ENCODE data around the gene FGF19.

FGF19 gene

DNA sequence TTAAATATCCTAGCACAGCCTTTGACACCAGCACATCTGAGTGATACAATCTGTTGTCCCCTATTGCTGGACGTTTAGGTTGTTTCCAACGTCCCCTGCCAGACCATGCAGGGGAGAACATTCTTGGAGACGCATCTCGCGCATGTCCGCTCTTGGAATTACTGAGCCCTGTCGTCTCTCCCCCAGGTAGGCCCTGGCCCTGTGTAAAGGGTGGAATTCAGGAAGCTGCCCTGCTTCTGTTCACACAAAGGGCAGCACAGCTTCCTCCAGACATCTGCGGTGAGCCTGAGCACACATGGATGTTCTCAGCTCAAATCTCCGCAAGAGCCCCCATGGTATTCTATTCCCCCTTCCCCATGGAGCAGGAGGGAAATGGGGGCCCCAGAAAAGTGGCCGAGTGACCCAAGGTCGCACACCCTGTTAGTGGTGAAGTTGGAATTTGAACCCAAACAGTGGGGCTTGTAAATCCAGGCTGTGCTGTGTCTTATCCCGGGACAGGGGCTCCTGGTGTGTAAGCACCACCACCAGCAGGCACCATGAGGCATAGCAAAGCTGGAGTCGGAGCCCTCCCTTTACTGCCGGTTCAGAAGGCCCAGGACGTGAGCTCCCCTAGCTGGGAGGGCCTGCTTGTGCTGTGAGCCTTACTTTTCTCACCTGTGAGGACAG is 5.0 kb upstream of the FGF19 start:
- H3K9me3 ChIP-seq (ENCODE audit: control extremely low read depth in 1 of 5, control insufficient read depth in 4 of 5, insufficient read depth in 2 of 5, low read depth in 1 of 5, low read length in 4 of 5): no peaks in the 10 kb centered on the region
- ChIA-PET CTCF (interaction anchor here (1.4 kb wide), 1 partner anchor 9 kb away, joined by 4 read pairs; no protein-coding TSS in a partner anchor), POLR2A (no interaction called here)
- no peak overlapping the region for H3K4me3 ChIP-seq (ENCODE audit: control insufficient read depth in 1 of 7, extremely low read depth in 1 of 7, insufficient read depth in 4 of 7, low read depth in 2 of 7, low read length in 6 of 7)
- peaks cover 0 to 55% (median 33%) of the 10 kb centered on the region in 5 experiments for H3K27me3 ChIP-seq (replicated peaks in 2 of 5; ENCODE audit: control insufficient read depth in 4 of 5, insufficient read depth in 5 of 5, low read length in 4 of 5)
- peaks cover 0 to 24% (median 19%) of the 10 kb centered on the region in 4 experiments for H3K4me1 ChIP-seq (ENCODE audit: control extremely low read depth in 1 of 4, control insufficient read depth in 4 of 4, insufficient read depth in 4 of 4, low read length in 3 of 4)
- H3K27ac ChIP-seq (ENCODE audit: insufficient read depth in 1 of 2, low read depth in 1 of 2, low read length in 2 of 2, poor library complexity in 1 of 2, severe bottlenecking in 2 of 2): no peak overlapping the region
- DNase-seq: no peak
- 74% methylated on average over 15 of the region's 15 CpGs for WGBS (ENCODE audit: insufficient coverage)
- no peaks in the 10 kb centered on the region for H3K36me3 ChIP-seq (ENCODE audit: control insufficient read depth in 4 of 4, insufficient read depth in 4 of 4, low read length in 3 of 4)

DNA sequence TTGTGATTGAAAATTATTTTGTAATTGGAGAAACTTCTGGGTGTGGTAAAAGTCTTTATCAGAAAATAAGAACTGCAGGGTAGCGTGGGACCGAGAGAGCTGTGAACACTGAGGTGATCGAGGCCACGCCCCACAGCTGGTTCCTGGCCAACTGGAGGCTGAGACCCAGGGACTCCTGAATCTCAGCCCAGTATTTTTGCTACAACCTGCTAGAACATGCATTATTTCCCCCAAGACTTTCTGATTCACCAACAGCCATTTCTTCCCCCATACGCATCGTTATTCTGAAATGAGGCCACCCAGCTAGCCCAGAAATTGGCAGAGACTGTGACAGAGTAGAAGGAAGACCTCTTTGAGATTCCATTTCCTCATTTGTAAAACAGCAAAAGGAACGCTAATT is 3.4 kb upstream of the FGF19 start:
- H3K4me3 ChIP-seq (ENCODE audit: control insufficient read depth in 1 of 7, extremely low read depth in 1 of 7, insufficient read depth in 4 of 7, low read depth in 2 of 7, low read length in 6 of 7): no peak overlapping the region
- no peaks in the 10 kb centered on the region for H3K9me3 ChIP-seq (ENCODE audit: control extremely low read depth in 1 of 5, control insufficient read depth in 4 of 5, insufficient read depth in 2 of 5, low read depth in 1 of 5, low read length in 4 of 5)
- peaks cover 0 to 27% (median 15%) of the 10 kb centered on the region in 4 experiments for H3K4me1 ChIP-seq (ENCODE audit: control extremely low read depth in 1 of 4, control insufficient read depth in 4 of 4, insufficient read depth in 4 of 4, low read length in 3 of 4)
- H3K27me3 ChIP-seq (replicated peaks in 2 of 5; ENCODE audit: control insufficient read depth in 4 of 5, insufficient read depth in 5 of 5, low read length in 4 of 5): peaks cover 0 to 72% (median 44%) of the 10 kb centered on the region in 5 experiments
- no peaks in the 10 kb centered on the region for H3K36me3 ChIP-seq (ENCODE audit: control insufficient read depth in 4 of 4, insufficient read depth in 4 of 4, low read length in 3 of 4)
- DNase-seq: peak in 1 of 3 donors; percentile 11
- ChIA-PET CTCF (interaction anchor here (1.0 to 2.5 kb wide), 3 partner anchors 8 to 21 kb away, joined by 3 to 7 read pairs (median 6); no protein-coding TSS in a partner anchor), POLR2A (no interaction called here)
- whole genome bisulfite sequencing (ENCODE audit: insufficient coverage): 26% methylated on average over 6 of the region's 7 CpGs
- no peak overlapping the region for H3K27ac ChIP-seq (ENCODE audit: insufficient read depth in 1 of 2, low read depth in 1 of 2, low read length in 2 of 2, poor library complexity in 1 of 2, severe bottlenecking in 2 of 2)

DNA sequence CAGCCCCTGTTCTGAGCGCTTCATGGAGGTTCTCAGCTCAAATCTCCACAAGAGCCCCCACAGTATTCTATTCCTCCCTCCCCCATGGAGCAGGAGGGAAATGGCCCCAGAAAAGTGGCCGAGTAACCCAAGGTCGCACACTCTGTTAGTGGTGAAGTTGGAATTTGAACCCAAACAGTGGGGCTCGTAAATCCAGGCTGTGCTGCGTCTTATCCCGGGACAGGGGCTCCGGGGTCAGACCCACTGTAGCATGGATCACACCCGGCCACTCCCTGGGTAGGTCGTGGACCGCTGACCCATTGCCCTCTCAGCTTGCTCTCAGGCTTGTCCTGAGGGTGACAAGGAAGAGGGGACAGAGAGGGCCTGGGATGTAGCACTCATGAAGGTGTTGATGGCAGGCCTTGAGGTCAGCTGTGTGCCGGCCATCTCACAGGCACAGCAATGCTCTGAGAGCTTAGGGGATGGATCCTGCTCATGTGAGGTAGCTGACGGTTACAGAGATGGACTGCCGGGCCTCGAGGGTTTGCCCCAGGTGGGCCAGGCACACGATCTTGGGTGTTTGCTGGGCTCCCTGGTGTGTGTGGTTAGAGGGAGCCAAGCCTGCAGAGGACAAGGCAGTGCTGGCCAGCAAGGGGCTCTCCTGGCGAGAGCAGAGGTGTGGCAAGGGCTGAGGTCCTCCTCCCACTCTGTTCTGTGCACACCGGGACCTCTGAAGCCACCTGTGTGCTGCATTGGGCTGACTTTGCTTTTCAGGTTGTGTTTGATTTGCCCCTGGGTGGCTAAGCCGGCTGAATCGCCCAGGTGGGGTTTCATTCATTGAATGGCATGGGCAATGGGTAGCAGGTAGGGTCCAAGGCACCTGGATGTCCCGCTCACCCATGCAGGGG is 2.3 kb upstream of the FGF19 start:
- Histone ChIP-seq H3K27me3 (replicated peaks in 2 of 5; ENCODE audit: control insufficient read depth in 4 of 5, insufficient read depth in 5 of 5, low read length in 4 of 5) (peaks cover 0 to 83% (median 48%) of the 10 kb centered on the region in 5 experiments), H3K27ac (ENCODE audit: insufficient read depth in 1 of 2, low read depth in 1 of 2, low read length in 2 of 2, poor library complexity in 1 of 2, severe bottlenecking in 2 of 2) (no peak overlapping the region), H3K36me3 (ENCODE audit: control insufficient read depth in 4 of 4, insufficient read depth in 4 of 4, low read length in 3 of 4) (no peaks in the 10 kb centered on the region), H3K4me3 (ENCODE audit: control insufficient read depth in 1 of 7, extremely low read depth in 1 of 7, insufficient read depth in 4 of 7, low read depth in 2 of 7, low read length in 6 of 7) (no peak overlapping the region), H3K9me3 (ENCODE audit: control extremely low read depth in 1 of 5, control insufficient read depth in 4 of 5, insufficient read depth in 2 of 5, low read depth in 1 of 5, low read length in 4 of 5) (no peaks in the 10 kb centered on the region), H3K4me1 (ENCODE audit: control extremely low read depth in 1 of 4, control insufficient read depth in 4 of 4, insufficient read depth in 4 of 4, low read length in 3 of 4) (peaks cover 0 to 21% (median 10%) of the 10 kb centered on the region in 4 experiments)
- WGBS (ENCODE audit: insufficient coverage): 25% methylated on average over 14 of the region's 20 CpGs
- ChIA-PET POLR2A (no interaction called here), CTCF (interaction anchor here (1.0 to 2.5 kb wide), 4 partner anchors 9 to 95 kb away, joined by 3 to 7 read pairs (median 5); no protein-coding TSS in a partner anchor)
- DNase-seq: no peak

DNA sequence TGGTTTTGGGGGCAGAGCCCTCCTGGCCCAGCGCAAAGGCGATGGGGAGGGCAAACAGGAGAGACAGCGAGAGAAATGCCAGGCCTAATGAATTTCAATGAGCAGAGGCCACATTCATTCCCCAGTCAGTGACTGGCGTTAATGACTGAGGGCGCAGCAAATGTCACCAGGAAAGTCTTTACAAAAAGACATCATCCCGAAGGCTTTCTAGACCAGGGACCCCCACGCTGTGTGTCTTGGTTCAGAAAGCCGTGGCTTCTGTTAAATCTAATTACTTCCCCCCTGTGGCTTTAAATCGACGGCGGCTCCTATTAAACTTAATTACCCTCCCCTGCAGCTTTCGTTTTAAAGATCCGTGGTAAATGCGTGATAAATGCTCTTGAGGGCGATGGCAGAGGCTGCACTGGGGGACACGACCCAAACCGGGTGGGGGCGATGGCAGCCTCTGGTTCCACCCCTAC is 1.6 kb upstream of the FGF19 start:
- Histone ChIP-seq H3K4me3 (ENCODE audit: control insufficient read depth in 1 of 7, extremely low read depth in 1 of 7, insufficient read depth in 4 of 7, low read depth in 2 of 7, low read length in 6 of 7) (peak overlapping the region in 2 of 7 experiments; percentile 19 to 28), H3K36me3 (ENCODE audit: control insufficient read depth in 4 of 4, insufficient read depth in 4 of 4, low read length in 3 of 4) (no peaks in the 10 kb centered on the region), H3K27ac (ENCODE audit: insufficient read depth in 1 of 2, low read depth in 1 of 2, low read length in 2 of 2, poor library complexity in 1 of 2, severe bottlenecking in 2 of 2) (no peak overlapping the region), H3K27me3 (replicated peaks in 2 of 5; ENCODE audit: control insufficient read depth in 4 of 5, insufficient read depth in 5 of 5, low read length in 4 of 5) (peaks cover under 1 to 90% (median 53%) of the 10 kb centered on the region in 5 experiments), H3K9me3 (ENCODE audit: control extremely low read depth in 1 of 5, control insufficient read depth in 4 of 5, insufficient read depth in 2 of 5, low read depth in 1 of 5, low read length in 4 of 5) (no peaks in the 10 kb centered on the region), H3K4me1 (ENCODE audit: control extremely low read depth in 1 of 4, control insufficient read depth in 4 of 4, insufficient read depth in 4 of 4, low read length in 3 of 4) (peaks cover 0 to 21% (median 10%) of the 10 kb centered on the region in 4 experiments)
- POLR2A ChIA-PET: no interaction called here
- CTCF ChIA-PET: interaction anchor here (2.0 to 2.5 kb wide), 2 partner anchors 10 to 96 kb away, joined by 4 to 7 read pairs; no protein-coding TSS in a partner anchor
- WGBS (ENCODE audit: insufficient coverage): 5% methylated on average over 9 of the region's 18 CpGs
- DNase-seq: peak in 2 of 3 donors; percentile 53

DNA sequence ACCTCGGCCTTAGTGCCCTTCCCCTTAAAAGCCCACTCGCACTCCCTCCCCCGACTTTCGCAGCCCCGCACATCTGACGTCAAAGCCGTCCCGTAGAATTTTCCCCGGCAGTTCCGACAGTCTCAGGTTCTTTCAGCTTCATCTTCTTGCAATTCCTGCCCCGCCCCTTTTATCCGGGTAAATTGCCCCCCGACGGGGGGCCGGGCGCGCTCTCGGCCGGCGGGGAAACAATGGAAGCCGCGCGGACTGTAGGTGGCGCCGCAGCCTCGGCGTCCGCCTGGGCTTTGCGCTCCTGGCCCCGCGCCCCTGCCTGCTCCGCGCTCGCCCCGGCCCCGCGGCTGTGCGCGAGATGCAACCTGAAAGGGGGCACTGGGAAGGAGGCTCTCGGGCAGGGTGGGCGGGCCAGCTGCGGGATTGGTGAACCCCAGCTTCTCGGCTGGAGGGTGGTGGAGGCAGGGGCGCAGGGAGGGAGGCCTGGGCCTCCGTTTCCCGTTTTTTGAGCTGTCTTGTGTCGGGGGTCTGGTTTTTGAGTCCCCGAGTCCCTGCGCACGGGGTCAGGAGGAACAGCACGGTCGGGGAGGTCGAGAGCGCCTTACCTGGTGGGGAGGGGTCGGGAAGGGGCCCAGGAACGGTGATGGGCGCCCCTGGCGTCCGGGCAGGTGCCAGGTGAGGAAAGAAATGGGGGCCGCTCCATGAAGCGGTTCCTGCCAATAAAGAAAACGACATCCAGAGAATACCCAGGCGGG is 859 bp upstream of the FGF19 start:
- Histone ChIP-seq H3K9me3 (ENCODE audit: control extremely low read depth in 1 of 5, control insufficient read depth in 4 of 5, insufficient read depth in 2 of 5, low read depth in 1 of 5, low read length in 4 of 5) (no peaks in the 10 kb centered on the region), H3K4me3 (ENCODE audit: control insufficient read depth in 1 of 7, extremely low read depth in 1 of 7, insufficient read depth in 4 of 7, low read depth in 2 of 7, low read length in 6 of 7) (peak overlapping the region in 3 of 7 experiments; percentile 10 to 55 (median 10)), H3K36me3 (ENCODE audit: control insufficient read depth in 4 of 4, insufficient read depth in 4 of 4, low read length in 3 of 4) (no peaks in the 10 kb centered on the region), H3K27ac (ENCODE audit: insufficient read depth in 1 of 2, low read depth in 1 of 2, low read length in 2 of 2, poor library complexity in 1 of 2, severe bottlenecking in 2 of 2) (no peak overlapping the region), H3K27me3 (replicated peaks in 2 of 5; ENCODE audit: control insufficient read depth in 4 of 5, insufficient read depth in 5 of 5, low read length in 4 of 5) (peaks cover 3 to 93% (median 55%) of the 10 kb centered on the region in 5 experiments), H3K4me1 (ENCODE audit: control extremely low read depth in 1 of 4, control insufficient read depth in 4 of 4, insufficient read depth in 4 of 4, low read length in 3 of 4) (peaks cover 0 to 21% (median 10%) of the 10 kb centered on the region in 4 experiments)
- CTCF ChIA-PET: interaction anchor here (2.0 kb wide), 1 partner anchor 96 kb away, joined by 4 read pairs; no protein-coding TSS in a partner anchor
- 2% methylated on average over 50 of the region's 63 CpGs for WGBS (ENCODE audit: insufficient coverage)
- DNase-seq: peak; percentile 18 to 42 (median 34)
- POLR2A ChIA-PET: no interaction called here

DNA sequence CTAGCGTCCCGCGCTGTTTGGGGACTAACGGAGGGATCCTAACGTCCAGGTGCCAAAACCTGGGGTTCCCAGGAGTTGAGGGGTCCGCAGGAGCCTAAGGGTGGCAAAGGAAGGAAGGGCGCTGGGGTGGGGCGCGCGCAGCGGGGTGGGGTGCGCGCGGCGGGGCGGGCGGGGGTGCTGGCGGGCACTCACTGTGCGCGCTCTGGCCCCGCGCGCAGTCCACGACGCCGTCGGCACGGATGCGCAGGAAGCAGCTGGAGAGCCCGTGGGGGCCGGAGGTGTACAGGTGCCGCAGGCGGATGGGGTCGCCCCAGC is 412 bp downstream of the FGF19 start:
- H3K4me1 ChIP-seq (ENCODE audit: control extremely low read depth in 1 of 4, control insufficient read depth in 4 of 4, insufficient read depth in 4 of 4, low read length in 3 of 4): peaks cover 0 to 21% (median 10%) of the 10 kb centered on the region in 4 experiments
- H3K9me3 ChIP-seq (ENCODE audit: control extremely low read depth in 1 of 5, control insufficient read depth in 4 of 5, insufficient read depth in 2 of 5, low read depth in 1 of 5, low read length in 4 of 5): no peaks in the 10 kb centered on the region
- WGBS (ENCODE audit: insufficient coverage): 2% methylated on average over 22 of the region's 34 CpGs
- H3K4me3 ChIP-seq (ENCODE audit: control insufficient read depth in 1 of 7, extremely low read depth in 1 of 7, insufficient read depth in 4 of 7, low read depth in 2 of 7, low read length in 6 of 7): no peak overlapping the region
- no peak overlapping the region for H3K27ac ChIP-seq (ENCODE audit: insufficient read depth in 1 of 2, low read depth in 1 of 2, low read length in 2 of 2, poor library complexity in 1 of 2, severe bottlenecking in 2 of 2)
- ChIA-PET CTCF (no interaction called here), POLR2A (no interaction called here)
- DNase-seq: peak in 1 of 3 donors; percentile 15
- peaks cover 3 to 94% (median 57%) of the 10 kb centered on the region in 5 experiments for H3K27me3 ChIP-seq (replicated peaks in 2 of 5; ENCODE audit: control insufficient read depth in 4 of 5, insufficient read depth in 5 of 5, low read length in 4 of 5)
- no peaks in the 10 kb centered on the region for H3K36me3 ChIP-seq (ENCODE audit: control insufficient read depth in 4 of 4, insufficient read depth in 4 of 4, low read length in 3 of 4)
